Stomach smooth muscle (tissue), 2 donors: ENCODE results near the gene FGB.

Experiments
- H3K27ac ChIP-seq: one replicate; pipeline ENCODE4 v1.7.0; 2013; ENCODE audit warnings: mild to moderate bottlenecking, low read length, inconsistent platforms
- H3K27me3 ChIP-seq, 2 donors: one replicate each; pipeline ENCODE4 v1.7.0; 2013; ENCODE audit warnings: low read length in 2 of 2; ENCODE audit not compliant: insufficient read depth in 2 of 2, control insufficient read depth in 1 of 2
- H3K36me3 ChIP-seq, 2 donors: one replicate each; pipeline ENCODE4 v1.7.0; 2013; ENCODE audit warnings: low read length in 2 of 2; ENCODE audit not compliant: control insufficient read depth in 2 of 2, insufficient read depth in 2 of 2
- H3K4me1 ChIP-seq: one replicate; pipeline ENCODE4 v1.7.0; 2013; ENCODE audit warnings: low read length; ENCODE audit not compliant: control insufficient read depth, insufficient read depth
- H3K4me3 ChIP-seq, 2 donors: one replicate each; pipeline ENCODE4 v1.7.0; 2013; ENCODE audit warnings: low read length in 2 of 2
- H3K9ac ChIP-seq, 2 donors: one replicate each; pipeline ENCODE4 v1.7.0; 2013; ENCODE audit warnings: low read length in 2 of 2, mild to moderate bottlenecking in 1 of 2
- H3K9me3 ChIP-seq, 2 donors: one replicate each; pipeline ENCODE4 v1.7.0; 2013; ENCODE audit warnings: low read length in 2 of 2; ENCODE audit not compliant: control insufficient read depth in 2 of 2
- donor health status: healthy.
- donor health status: Pancreatic carcinoma.

FGB gene

GRCh38 chr4:154562697-154563254 is at the start of gene FGB:
FGB (plus strand) TSS chr4:154563011; CDS start chr4:154563019, 8 bp downstream.
- H3K9ac ChIP-seq = no peak within 1 kb of the TSS
- no peaks in the 10 kb centered on the region for H3K4me1 ChIP-seq
- no peaks in the 10 kb centered on the region for H3K36me3 ChIP-seq
- H3K9me3 ChIP-seq = no peaks in the 10 kb centered on the region
- no peaks in the 10 kb centered on the region for H3K27me3 ChIP-seq
- no peak within 1 kb of the TSS for H3K4me3 ChIP-seq
- no peak within 1 kb of the TSS for H3K27ac ChIP-seq

- no peaks in the 10 kb centered on the region for H3K4me1 ChIP-seq
- H3K4me3 ChIP-seq = no peak overlapping the region
- no peak overlapping the region for H3K27ac ChIP-seq
- H3K27me3 ChIP-seq = peaks cover 0 to 3% of the 10 kb centered on the region in 2 donors
- no peaks in the 10 kb centered on the region for H3K36me3 ChIP-seq
- H3K9ac ChIP-seq = no peak overlapping the region
- no peaks in the 10 kb centered on the region for H3K9me3 ChIP-seq
Observed at GRCh38 chr4:154516318-154517029, 46.3 kb upstream of the FGB start.

GRCh38 chr4:154517591-154517990 is 45.2 kb upstream of the FGB start:
- H3K4me1 ChIP-seq = no peaks in the 10 kb centered on the region
- H3K36me3 ChIP-seq = no peaks in the 10 kb centered on the region
- no peak overlapping the region for H3K9ac ChIP-seq
- no peaks in the 10 kb centered on the region for H3K9me3 ChIP-seq
- H3K4me3 ChIP-seq = no peak overlapping the region
- H3K27me3 ChIP-seq = peaks cover 0 to 3% of the 10 kb centered on the region in 2 donors
- H3K27ac ChIP-seq = no peak overlapping the region

- no peak overlapping the region for H3K9ac ChIP-seq
- H3K27me3 ChIP-seq = peaks cover 0 to 3% of the 10 kb centered on the region in 2 donors
- no peaks in the 10 kb centered on the region for H3K9me3 ChIP-seq
- no peak overlapping the region for H3K27ac ChIP-seq
- H3K4me1 ChIP-seq = no peaks in the 10 kb centered on the region
- no peaks in the 10 kb centered on the region for H3K36me3 ChIP-seq
- no peak overlapping the region for H3K4me3 ChIP-seq
Observed at GRCh38 chr4:154519214-154519613, 43.6 kb upstream of the FGB start.

GRCh38 chr4:154521607-154522006 is 41.2 kb upstream of the FGB start:
- Histone ChIP-seq H3K9ac (no peak overlapping the region), H3K9me3 (no peaks in the 10 kb centered on the region), H3K36me3 (no peaks in the 10 kb centered on the region), H3K4me1 (no peaks in the 10 kb centered on the region), H3K27ac (no peak overlapping the region), H3K27me3 (no peaks in the 10 kb centered on the region), H3K4me3 (no peak overlapping the region)

GRCh38 chr4:154526151-154526550 is 36.7 kb upstream of the FGB start:
- H3K4me3 ChIP-seq = no peak overlapping the region
- H3K9me3 ChIP-seq = no peaks in the 10 kb centered on the region
- H3K9ac ChIP-seq = no peak overlapping the region
- no peaks in the 10 kb centered on the region for H3K27me3 ChIP-seq
- H3K27ac ChIP-seq = no peak overlapping the region
- H3K36me3 ChIP-seq = no peaks in the 10 kb centered on the region
- H3K4me1 ChIP-seq = no peaks in the 10 kb centered on the region

GRCh38 chr4:154527308-154527707 is 35.5 kb upstream of the FGB start:
- no peak overlapping the region for H3K9ac ChIP-seq
- H3K27ac ChIP-seq = no peak overlapping the region
- H3K36me3 ChIP-seq = no peaks in the 10 kb centered on the region
- H3K4me1 ChIP-seq = no peaks in the 10 kb centered on the region
- H3K9me3 ChIP-seq = no peaks in the 10 kb centered on the region
- no peaks in the 10 kb centered on the region for H3K27me3 ChIP-seq
- no peak overlapping the region for H3K4me3 ChIP-seq

GRCh38 chr4:154528869-154529268 is 33.9 kb upstream of the FGB start:
- Histone ChIP-seq H3K27me3 (no peaks in the 10 kb centered on the region), H3K36me3 (no peaks in the 10 kb centered on the region), H3K9me3 (no peaks in the 10 kb centered on the region), H3K9ac (no peak overlapping the region), H3K27ac (no peak overlapping the region), H3K4me3 (no peak overlapping the region), H3K4me1 (no peaks in the 10 kb centered on the region)

GRCh38 chr4:154529728-154530519 is 32.9 kb upstream of the FGB start:
- Histone ChIP-seq H3K36me3 (no peaks in the 10 kb centered on the region), H3K4me3 (no peak overlapping the region), H3K9me3 (no peaks in the 10 kb centered on the region), H3K27ac (no peak overlapping the region), H3K9ac (no peak overlapping the region), H3K27me3 (no peaks in the 10 kb centered on the region), H3K4me1 (no peaks in the 10 kb centered on the region)

- H3K27me3 ChIP-seq = no peaks in the 10 kb centered on the region
- no peak overlapping the region for H3K9ac ChIP-seq
- H3K4me1 ChIP-seq = no peaks in the 10 kb centered on the region
- H3K4me3 ChIP-seq = no peak overlapping the region
- H3K27ac ChIP-seq = no peak overlapping the region
- no peaks in the 10 kb centered on the region for H3K9me3 ChIP-seq
- H3K36me3 ChIP-seq = peaks cover 15 to 21% of the 10 kb centered on the region in 2 donors
Observed at GRCh38 chr4:154534296-154534695, 28.5 kb upstream of the FGB start.
